GM12878 (cell line): ENCODE data around the gene FBXL22. TPM values are rescaled to one million over a fixed set of nuclear protein-coding genes. Genes with fewer than 3 reads are reported as not detected.

Experiments used
- ATAC-seq: fragments of 200-7000 bp; cut with Tn5 transposase; 3 replicates; pipeline ENCODE4 v1.9.1; 2020; ENCODE audit warnings: mild to moderate bottlenecking, moderate library complexity
- BruUV-seq: library from RNA; stranded (reverse); fragments of 400-500 nt; replicated peaks from 2 replicates; lab custom pipeline; 2021; lab: Mats Ljungman, UMichigan
- CTCF ChIA-PET: fragments of 300-600 bp; sonication (Branson Sonifier 250); formaldehyde crosslinking; extraction: SDS; loops from one replicate; lab custom pipeline; 2021; ENCODE audit warnings: inconsistent platforms; lab: Yijun Ruan, JAX
- POLR2A ChIA-PET: fragments of 350-600 bp; formaldehyde crosslinking; extraction: SDS; loops from one replicate; lab custom pipeline; 2021; ENCODE audit warnings: inconsistent platforms; lab: Charles Lee
- RAD21 ChIA-PET: fragments of 300-600 bp; sonication (Branson Sonifier 250); formaldehyde crosslinking; loops from one replicate; lab custom pipeline; 2023; ENCODE audit warnings: antibody characterized with exemption; ENCODE audit not compliant: unreplicated experiment; lab: Charles Lee
- SMC1A ChIA-PET: fragments of 300-600 bp; sonication (Branson Sonifier 250); formaldehyde crosslinking; loops from one replicate; lab custom pipeline; 2023; ENCODE audit not compliant: unreplicated experiment, uncharacterized antibody; lab: Charles Lee
- DNase-seq: peaks from one replicate; pipeline ENCODE4 v3.0.0-alpha.2; 2011; ENCODE audit warnings: low read depth, low spot score
- FAIRE-seq: peaks from 3 replicates; lab custom pipeline; 2011; peaks lifted over from hg19 to GRCh38; lab: Jason Lieb, UNC
- H2AFZ ChIP-seq: 2 replicates; pipeline ENCODE4 v1.6.0; 2011; ENCODE audit warnings: low read depth, low read length, control low read depth; ENCODE audit not compliant: control insufficient read depth
- H3K27ac ChIP-seq: 2 replicates; pipeline ENCODE4 v1.5.1; 2011; ENCODE audit warnings: control low read depth; ENCODE audit not compliant: control insufficient read depth, insufficient read depth
- H3K27me3 ChIP-seq, 2 experiments: replicated peaks in 1 of 2; 2 replicates each; pipeline versions ENCODE4 v1.6.0 to v1.6.1; 2011; ENCODE audit warnings: low read length in 1 of 2; ENCODE audit not compliant: control insufficient read depth in 2 of 2, insufficient read depth in 2 of 2
- H3K36me3 ChIP-seq, 2 experiments: 2 replicates each; pipeline ENCODE4 v1.5.1; 2011; ENCODE audit warnings: low read length in 1 of 2; ENCODE audit not compliant: control insufficient read depth in 2 of 2, insufficient read depth in 2 of 2
- H3K4me1 ChIP-seq: 2 replicates; pipeline ENCODE4 v1.6.1; 2011; ENCODE audit warnings: mild to moderate bottlenecking, low read length, moderate library complexity, mixed read lengths; ENCODE audit not compliant: control insufficient read depth, insufficient read depth
- H3K4me2 ChIP-seq: 2 replicates; pipeline ENCODE4 v1.6.0; 2011; ENCODE audit warnings: control low read depth; ENCODE audit not compliant: control insufficient read depth, insufficient read depth
- H3K4me3 ChIP-seq: fragments of 200-600 bp; sonication (generic); 2 replicates; pipeline ENCODE4 v1.5.1; 2016
- H3K79me2 ChIP-seq: 2 replicates; pipeline ENCODE4 v1.6.0; 2011; ENCODE audit warnings: low read length; ENCODE audit not compliant: control insufficient read depth, insufficient read depth
- H3K9ac ChIP-seq: 2 replicates; pipeline ENCODE4 v1.8.0; 2011; ENCODE audit warnings: low read length, control low read depth, mixed read lengths; ENCODE audit not compliant: control insufficient read depth, insufficient read depth
- H3K9me3 ChIP-seq: replicated peaks from 3 replicates; pipeline ENCODE4 v1.5.1; 2011; ENCODE audit warnings: mild to moderate bottlenecking, low read length; ENCODE audit not compliant: control insufficient read depth, insufficient read depth
- H4K20me1 ChIP-seq: 2 replicates; pipeline ENCODE4 v1.6.0; 2011; ENCODE audit not compliant: control insufficient read depth, insufficient read depth
- BCL11A ChIP-seq: IDR thresholded peaks from 2 replicates; pipeline ENCODE4 v1.6.1; 2011; ENCODE audit warnings: low read depth, low read length
- EGR1 ChIP-seq, 2 experiments: IDR thresholded peaks; 1 replicate in 1 of 2; 2 replicates in 1 of 2; pipeline ENCODE4 v1.6.1; 2011 to 2012; ENCODE audit warnings: low read depth in 2 of 2, low read length in 2 of 2, borderline replicate concordance in 1 of 2, mild to moderate bottlenecking in 1 of 2, moderate library complexity in 1 of 2
- JUND ChIP-seq: IDR thresholded peaks from 2 replicates; pipeline ENCODE4 v1.6.1; 2012; ENCODE audit warnings: low read depth, mild to moderate bottlenecking, low read length, improper control_type of control experiment, moderate library complexity
- MYC ChIP-seq: IDR thresholded peaks from 2 replicates; pipeline ENCODE4 v1.6.1; 2011; ENCODE audit warnings: mild to moderate bottlenecking, low read length, moderate library complexity, inconsistent platforms; ENCODE audit not compliant: insufficient read depth, insufficient replicate concordance, insufficient read length, severe bottlenecking
- NR2C1 ChIP-seq: fragments of 450-650 bp; IDR thresholded peaks from 2 replicates; pipeline ENCODE4 v1.6.1; 2017; ENCODE audit warnings: antibody characterized with exemption, mild to moderate bottlenecking, moderate library complexity
- POLR2AphosphoS2 ChIP-seq: IDR thresholded peaks from 2 replicates; pipeline ENCODE4 v1.6.1; 2011; ENCODE audit warnings: low read depth, mild to moderate bottlenecking, low read length, improper control_type of control experiment, moderate library complexity
- PRDM15 ChIP-seq: fragments of 450-650 bp; formaldehyde crosslinking; IDR thresholded peaks from 2 replicates; pipeline ENCODE4 v1.4.0; 2020; ENCODE audit warnings: mild to moderate bottlenecking, moderate library complexity
- RUNX3 ChIP-seq: IDR thresholded peaks from 2 replicates; pipeline ENCODE4 v1.6.1; 2012; ENCODE audit warnings: low read length, inconsistent platforms
- TAF1 ChIP-seq: IDR thresholded peaks from 2 replicates; pipeline ENCODE4 v1.6.1; 2011; ENCODE audit warnings: mild to moderate bottlenecking, low read depth, low read length, borderline replicate concordance
- ZNF207 ChIP-seq: fragments of 450-650 bp; IDR thresholded peaks from 2 replicates; pipeline ENCODE4 v1.6.1; 2014; ENCODE audit warnings: antibody characterized with exemption, mild to moderate bottlenecking, borderline replicate concordance
- WGBS: methylation state at CpG from one replicate; pipeline ENCODE4 v1.1.6; 2016; ENCODE audit warnings: low lambda C conversion rate; ENCODE audit not compliant: insufficient replicate concordance, insufficient coverage; ENCODE audit errors: missing lambda C conversion rate; 5-methylcytosine and 5-hydroxymethylcytosine counted together
- in situ Hi-C: fragments of 300-500 bp; cut with MboI; formaldehyde crosslinking; loops from 9 replicates; pipeline ENCODE4 v1.14.3; 2018; ENCODE audit warnings: mixed read lengths
- intact Hi-C: fragments of 100-400 bp; cut with micrococcal nuclease; formaldehyde crosslinking; loops from one replicate; pipeline ENCODE4 v1.14.2; 2022; ENCODE audit not compliant: unreplicated experiment
- polyA plus RNA-seq, 11 experiments: library from polyadenylated mRNA; depleted of rRNA in 4 of 11; unstranded in 6 of 11; stranded (reverse) in 5 of 11; fragments of >200 nt; fragmentation: Nextera tagmentation in 4 of 11; fragmentation: Illumina TruSeq in 1 of 11; extraction: Ambion mirVana in 4 of 11; extraction: Trizol in 1 of 11; gene quantifications; 1 replicate in 1 of 11; 2 replicates in 10 of 11; pipeline versions ENCODE4 v1.2.1 to v1.2.3, GENCODE V29; 2011 to 2016; ENCODE audit warnings: inconsistent platforms in 2 of 11, missing spikeins in 2 of 11, low read depth in 1 of 11
- total RNA-seq, 4 experiments: library from RNA; depleted of rRNA in 3 of 4; stranded (reverse); fragments of >200 nt in 3 of 4; fragmentation: Illumina TruSeq in 1 of 4; extraction: Trizol in 1 of 4; gene quantifications; 2 replicates each; pipeline versions ENCODE4 v1.2.1 to v1.2.3, GENCODE V29; 2013 to 2021

Gene FBXL22
- total and polyA plus RNA-seq, 10 of the 15 experiments (the other 5 are each of a cell fraction or from before 2014, with no cell fraction given) = 0.05 to 2.6 (median 0.52) TPM

- intact Hi-C loops = no loop called here
- ATAC-seq = peak; percentile 47
- Histone ChIP-seq H3K36me3 (peaks cover 8 to 12% of the 10 kb centered on the region in 2 experiments; a peak in 3 of 4 replicates), H3K4me2 (no peak overlapping the region), H3K27ac (no peak overlapping the region), H3K9ac (no peak overlapping the region), H2AFZ (no peak overlapping the region), H3K4me1 (peaks cover 5% of the 10 kb centered on the region), H3K4me3 (no peak overlapping the region), H3K79me2 (peaks cover 9% of the 10 kb centered on the region), H3K27me3 (no peaks in the 10 kb centered on the region), H3K9me3 (no peaks in the 10 kb centered on the region), H4K20me1 (no peaks in the 10 kb centered on the region)
- ChIA-PET CTCF (interaction anchor here (0.9 to 2.4 kb wide), 15 partner anchors 9 to 87 kb away, joined by 3 to 17 read pairs (median 6); no protein-coding TSS in a partner anchor), RAD21 (interaction anchor here (0.8 to 2.4 kb wide), 20 partner anchors 8 to 90 kb away, joined by 3 to 13 read pairs (median 4); no protein-coding TSS in a partner anchor), POLR2A (interaction anchor here (0.8 to 1.4 kb wide), 8 partner anchors 10 to 49 kb away, joined by 3 to 6 read pairs (median 3); no protein-coding TSS in a partner anchor), SMC1A (interaction anchor here (0.8 to 2.5 kb wide), 35 partner anchors 9 to 264 kb away, joined by 3 to 28 read pairs (median 6); partner anchors contain the start of genes FBXL22 and USP3)
- peak; percentile 82 for FAIRE-seq
- BruUV-seq = no TSS peak
- in situ Hi-C loops = no loop called here
- 67% methylated on average over 3 of the region's 3 CpGs for WGBS
- peak; percentile 76 for TF ChIP-seq RUNX3
- no peak for TF ChIP-seq JUND
- TF ChIP-seq NR2C1 = no peak
- no peak for DNase-seq
Measured at GRCh38 chr15:63553388-63553791, 43.8 kb upstream of the FBXL22 start.

- in situ Hi-C loops (no loop called here), intact Hi-C loops (no loop called here)
- ATAC-seq (peak; percentile 34; the same call in 1 of the 3 replicates), FAIRE-seq (no peak), DNase-seq (no peak)
- 75% methylated on average over 2 of the region's 2 CpGs for WGBS
- ChIA-PET POLR2A (interaction anchor here (0.8 to 1.4 kb wide), 4 partner anchors 11 to 48 kb away, joined by 3 to 4 read pairs (median 3); no protein-coding TSS in a partner anchor), RAD21 (interaction anchor here (1.1 to 2.4 kb wide), 11 partner anchors 9 to 92 kb away, joined by 3 to 13 read pairs (median 7); no protein-coding TSS in a partner anchor), SMC1A (interaction anchor here (0.7 to 2.5 kb wide), 22 partner anchors 8 to 92 kb away, joined by 3 to 28 read pairs (median 8); partner anchors contain the start of gene USP3), CTCF (interaction anchor here (0.6 to 2.4 kb wide), 12 partner anchors 10 to 1271 kb away, joined by 3 to 17 read pairs (median 6); no protein-coding TSS in a partner anchor)
- Histone ChIP-seq H3K27ac (no peak overlapping the region), H3K27me3 (no peaks in the 10 kb centered on the region), H4K20me1 (no peaks in the 10 kb centered on the region), H3K9ac (no peak overlapping the region), H3K36me3 (peaks cover 8 to 12% of the 10 kb centered on the region in 2 experiments; a peak in 3 of 4 replicates), H3K79me2 (peaks cover 9% of the 10 kb centered on the region), H3K4me2 (no peak overlapping the region), H3K4me1 (peaks cover 5% of the 10 kb centered on the region), H3K9me3 (no peaks in the 10 kb centered on the region), H3K4me3 (no peak overlapping the region), H2AFZ (no peak overlapping the region)
- no TSS peak for BruUV-seq
- no peak for TF ChIP-seq PRDM15 (CRISPR knock-in tag)
- TF ChIP-seq POLR2AphosphoS2 = no peak
- TF ChIP-seq BCL11A = no peak
- TF ChIP-seq NR2C1 = no peak
- TF ChIP-seq EGR1 (IDR thresholded peaks at IDR 0.05; ENCODE audit: borderline replicate concordance in 1 of 2, low read depth in 2 of 2, low read length in 2 of 2) = no peak
- TF ChIP-seq MYC = no peak
- no peak for TF ChIP-seq ZNF207
- no peak for TF ChIP-seq TAF1
Measured at GRCh38 chr15:63554337-63554927, 42.8 kb upstream of the FBXL22 start.
